GM18873 (cell line): Measurements from ENCODE around the gene NAP1L4.

Source experiments
- ATAC-seq: cut with Tn5 transposase; IDR thresholded peaks from one replicate; pipeline ENCODE4 v1.9.1; 2021; ENCODE audit warnings: mild to moderate bottlenecking, moderate library complexity, moderate number of reproducible peaks; ENCODE audit not compliant: unreplicated experiment, low FRiP score

The NAP1L4 gene

GRCh38 chr11:2964782-2965181, 27.3 kb downstream of the NAP1L4 start:
- no peak for ATAC-seq

GRCh38 chr11:2963761-2964160, 28.4 kb downstream of the NAP1L4 start:
- ATAC-seq, result no peak

- ATAC-seq, result no peak
These were observed 28.9 kb downstream of the NAP1L4 start for GRCh38 chr11:2963112-2963754.

- no peak for ATAC-seq
These were observed 31.0 kb downstream of the NAP1L4 start for GRCh38 chr11:2961080-2961479.

GRCh38 chr11:2960139-2960538, 32.0 kb downstream of the NAP1L4 start:
- no peak for ATAC-seq

GRCh38 chr11:2958251-2958650, 33.9 kb downstream of the NAP1L4 start:
- ATAC-seq, result no peak

- ATAC-seq, result no peak
These were observed 36.1 kb downstream of the NAP1L4 start for GRCh38 chr11:2955906-2956476.

GRCh38 chr11:2954263-2954662, 37.9 kb downstream of the NAP1L4 start:
- ATAC-seq, result no peak

GRCh38 chr11:2952290-2952689, 39.8 kb downstream of the NAP1L4 start:
- ATAC-seq, result no peak

GRCh38 chr11:2951231-2952110, 40.7 kb downstream of the NAP1L4 start:
- no peak for ATAC-seq

GRCh38 chr11:2950825-2951224, 41.3 kb downstream of the NAP1L4 start:
- no peak for ATAC-seq

- no peak for ATAC-seq
These were observed 42.2 kb downstream of the NAP1L4 start for GRCh38 chr11:2949920-2950319.

GRCh38 chr11:2947744-2948143, 44.4 kb downstream of the NAP1L4 start:
- ATAC-seq, result no peak

- no peak for ATAC-seq
These were observed 46.3 kb downstream of the NAP1L4 start for GRCh38 chr11:2945757-2946287.

GRCh38 chr11:2945031-2945756, 46.9 kb downstream of the NAP1L4 start:
- no peak for ATAC-seq

GRCh38 chr11:2944530-2944929, 47.6 kb downstream of the NAP1L4 start:
- no peak for ATAC-seq

- no peak for ATAC-seq
These were observed 48.4 kb downstream of the NAP1L4 start for GRCh38 chr11:2943711-2944118.

- ATAC-seq, result no peak
These were observed 49.0 kb downstream of the NAP1L4 start for GRCh38 chr11:2942872-2943710.

- ATAC-seq, result no peak
These were observed 49.7 kb downstream of the NAP1L4 start for GRCh38 chr11:2942447-2942846.
